ENCODE data around the gene HS3ST3A1.

DNA sequence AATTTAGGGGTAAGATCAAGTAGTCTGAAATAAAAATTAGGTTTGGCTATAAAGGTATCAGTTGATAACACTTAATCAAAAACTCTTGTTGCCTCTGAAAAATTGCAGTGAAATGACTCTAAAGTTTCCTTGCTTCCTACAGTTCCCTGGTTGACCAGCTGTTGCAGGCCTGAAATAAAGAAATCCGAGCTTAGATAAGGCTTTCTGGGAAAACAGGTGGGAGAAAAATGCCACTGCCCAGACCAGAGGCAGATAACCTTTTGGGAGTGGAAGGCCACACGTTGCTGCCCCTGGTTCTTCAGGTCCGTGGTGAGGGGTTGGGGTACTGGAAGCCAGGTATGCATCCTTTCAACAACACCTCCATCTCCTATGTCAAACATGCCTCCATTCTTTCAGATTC lies 111.3 kb downstream of the HS3ST3A1 start:
- TF ChIP-seq CTCF (IDR thresholded peaks at IDR 0.05; ENCODE audit: poor library complexity), result no peak
- TF ChIP-seq EZH2 (IDR thresholded peaks at IDR 0.05; ENCODE audit: borderline replicate concordance), result no peak
